Measurements from ENCODE around the gene ABCA13.

ABCA13 gene

GRCh38 chr7:48296966-48297365, 125.7 kb downstream of the ABCA13 start:
- no peak for DNase-seq (ENCODE audit: low read depth in 2 of 3, low spot score in 2 of 3)

- DNase-seq (ENCODE audit: low read depth in 2 of 3, low spot score in 2 of 3), result peak in 1 of 3 experiments; percentile 13
Observed at GRCh38 chr7:48298779-48299178, 127.5 kb downstream of the ABCA13 start.

- no peak for DNase-seq (ENCODE audit: low read depth in 2 of 3, low spot score in 2 of 3)
Observed at GRCh38 chr7:48299580-48300169, 128.4 kb downstream of the ABCA13 start.

DNA sequence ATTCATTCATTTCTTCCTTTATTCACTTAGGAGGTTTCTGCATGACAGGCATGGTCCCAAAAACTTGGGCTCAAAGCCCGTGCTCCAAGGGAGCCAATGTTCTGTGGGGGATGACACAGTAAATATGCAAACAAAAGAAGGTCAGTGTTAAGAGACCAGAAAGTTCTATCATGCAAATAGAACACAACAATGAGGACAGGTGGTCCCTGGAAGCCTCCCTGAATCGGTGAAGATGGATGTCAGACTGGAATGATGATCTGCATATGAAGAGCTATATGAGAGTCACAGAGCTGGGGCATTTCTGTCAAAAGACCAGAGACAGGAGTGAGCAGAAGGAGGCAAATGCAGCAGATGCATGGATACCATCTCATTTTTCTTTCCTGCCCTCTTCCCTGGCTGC, 129.0 kb downstream of the ABCA13 start:
- DNase-seq (ENCODE audit: low read depth in 2 of 3, low spot score in 2 of 3), result no peak

GRCh38 chr7:48301201-48301600, 129.9 kb downstream of the ABCA13 start:
- DNase-seq (ENCODE audit: low read depth in 2 of 3, low spot score in 2 of 3), result no peak

DNA sequence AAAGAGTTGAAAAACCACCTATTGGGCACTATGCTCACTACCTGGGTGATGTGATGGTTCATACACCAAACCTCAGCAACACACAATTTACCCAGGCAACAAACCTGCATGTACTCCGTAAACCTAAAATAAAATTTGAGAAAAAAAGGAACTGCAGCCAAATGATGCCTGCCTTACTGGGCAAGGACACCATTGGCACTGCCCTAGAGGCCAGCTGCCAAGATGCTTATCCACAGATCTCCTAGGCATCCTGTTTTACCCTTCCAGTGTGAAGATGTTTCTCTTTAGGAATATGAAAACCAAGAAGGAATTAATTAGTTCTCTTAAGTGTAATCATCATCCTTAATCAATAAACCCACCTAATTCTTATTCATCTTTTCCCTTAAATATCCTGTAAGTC, 133.4 kb downstream of the ABCA13 start:
- no peak for DNase-seq (ENCODE audit: low read depth in 2 of 3, low spot score in 2 of 3)

DNA sequence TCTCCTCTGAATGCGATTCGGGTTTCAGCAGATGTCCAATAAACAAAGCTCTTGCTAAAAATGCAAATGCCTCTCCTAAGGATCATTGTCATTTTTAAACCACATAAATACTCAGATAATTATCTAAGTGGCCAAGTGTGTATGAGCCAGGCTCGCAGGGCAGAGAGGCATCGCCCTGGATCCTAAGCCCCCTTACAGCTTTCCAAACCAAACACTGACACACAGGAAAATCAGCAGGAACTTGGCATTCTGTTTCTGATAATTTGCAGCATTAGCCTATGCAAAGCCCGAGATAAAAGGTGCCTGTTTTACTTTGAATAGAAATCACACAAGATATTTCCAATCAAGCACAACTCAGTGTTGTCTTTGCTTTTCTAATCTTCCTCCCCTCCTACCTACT, 134.4 kb downstream of the ABCA13 start:
- no peak for DNase-seq (ENCODE audit: low read depth in 2 of 3, low spot score in 2 of 3)

DNA sequence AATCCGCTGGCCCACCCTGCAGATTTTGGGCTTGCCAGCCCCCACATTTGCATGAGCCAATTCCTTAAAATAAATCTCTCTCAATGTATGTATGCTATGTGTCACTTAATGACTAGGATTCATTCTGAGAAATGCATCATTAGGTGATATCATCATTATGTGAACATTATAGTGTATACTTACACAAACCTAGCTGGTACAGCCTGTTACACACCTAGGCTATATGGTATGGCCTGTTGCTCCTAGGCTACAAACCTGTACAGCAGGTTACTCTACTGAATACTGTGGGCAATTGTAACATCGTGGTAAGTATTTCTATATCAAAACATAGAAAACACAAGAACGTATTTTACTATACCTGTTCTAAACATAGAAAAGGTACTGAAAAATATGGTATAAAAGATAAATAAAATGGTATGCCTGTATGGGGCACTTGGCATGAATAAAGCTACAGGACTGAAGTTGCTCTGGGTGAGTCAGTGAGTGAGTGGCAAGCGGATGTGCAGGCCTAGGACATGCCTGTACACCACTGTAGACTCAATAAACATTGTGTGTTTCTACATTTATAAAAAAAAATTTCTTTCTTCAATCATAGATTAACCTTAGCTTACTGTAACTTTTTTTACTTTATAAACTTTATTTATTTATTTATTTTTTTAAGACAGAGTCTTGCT, 135.9 kb downstream of the ABCA13 start:
- DNase-seq (ENCODE audit: low read depth in 2 of 3, low spot score in 2 of 3), result no peak

DNA sequence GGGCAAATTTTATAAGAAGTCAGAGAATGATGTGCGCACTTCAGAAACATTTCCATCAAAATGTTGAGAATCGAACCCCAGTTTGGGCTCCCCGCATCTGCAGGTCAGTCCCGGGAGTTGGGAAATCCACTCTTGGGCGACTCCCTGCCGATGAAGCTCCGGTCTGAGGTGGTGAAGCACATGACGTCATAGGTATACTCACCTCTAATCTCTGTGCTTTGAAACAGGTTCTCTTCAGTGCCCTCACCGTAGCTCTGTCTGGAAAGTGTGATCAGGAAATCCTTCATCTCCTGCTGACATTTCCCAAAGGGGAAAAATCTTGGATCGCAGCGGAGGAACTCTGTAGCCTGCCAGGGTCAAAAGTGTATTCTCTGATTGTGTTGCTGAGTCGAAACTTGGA, 138.5 kb downstream of the ABCA13 start:
- no peak for DNase-seq (ENCODE audit: low read depth in 2 of 3, low spot score in 2 of 3)

DNA sequence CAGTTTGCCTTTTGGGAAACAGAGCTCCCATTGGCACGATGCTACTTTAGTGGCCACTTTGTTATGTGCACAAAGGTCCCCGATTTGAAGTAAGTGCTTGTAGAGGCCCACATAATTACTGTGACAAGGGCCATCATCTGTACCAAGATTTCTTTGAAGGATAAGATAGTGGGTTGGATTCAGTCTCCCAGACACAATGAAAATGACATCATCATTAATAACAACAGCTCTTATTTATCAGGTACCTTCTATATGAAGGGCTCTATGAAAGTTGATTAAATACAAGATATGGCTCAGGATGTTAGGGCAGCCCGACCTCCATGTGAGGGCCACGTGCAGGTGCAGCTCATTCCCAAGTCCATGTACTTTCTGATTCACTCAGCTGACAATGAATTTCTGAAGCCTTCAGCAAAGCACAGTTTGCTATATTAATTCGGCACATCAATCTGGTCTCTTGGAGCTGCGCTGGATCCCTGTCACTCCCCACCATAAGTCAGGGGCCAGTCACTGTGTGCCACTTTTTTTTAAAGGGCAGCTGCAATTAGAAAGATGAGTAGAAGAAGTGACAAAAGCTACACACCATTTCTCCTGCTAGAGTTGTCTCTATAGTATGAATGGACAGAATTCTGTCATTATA, 140.3 kb downstream of the ABCA13 start:
- DNase-seq (ENCODE audit: low read depth in 2 of 3, low spot score in 2 of 3), result no peak

GRCh38 chr7:48312151-48312550, 140.9 kb downstream of the ABCA13 start:
- no peak for DNase-seq (ENCODE audit: low read depth in 2 of 3, low spot score in 2 of 3)

- no peak for DNase-seq (ENCODE audit: low read depth in 2 of 3, low spot score in 2 of 3)
Observed at GRCh38 chr7:48316768-48317167, 145.5 kb downstream of the ABCA13 start.

DNA sequence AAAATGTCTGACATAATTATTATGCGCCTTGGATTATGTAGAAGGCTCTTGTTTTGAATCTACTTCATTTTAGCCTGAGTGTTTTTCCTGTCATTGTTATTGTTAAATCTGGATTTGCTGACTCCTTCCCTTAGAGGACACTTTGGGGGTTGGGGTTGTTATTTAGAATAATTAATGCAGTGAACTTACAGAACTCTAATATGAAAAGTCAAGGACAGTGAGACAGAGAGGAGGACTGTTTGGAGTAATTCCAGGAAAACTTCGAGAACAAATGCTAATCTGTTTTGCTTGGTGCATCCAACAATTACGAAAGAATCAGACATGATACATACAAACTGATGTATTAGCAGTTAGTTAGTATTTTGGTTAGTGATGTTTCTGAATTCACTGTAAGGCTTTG, 146.1 kb downstream of the ABCA13 start:
- DNase-seq (ENCODE audit: low read depth in 2 of 3, low spot score in 2 of 3), result no peak

DNA sequence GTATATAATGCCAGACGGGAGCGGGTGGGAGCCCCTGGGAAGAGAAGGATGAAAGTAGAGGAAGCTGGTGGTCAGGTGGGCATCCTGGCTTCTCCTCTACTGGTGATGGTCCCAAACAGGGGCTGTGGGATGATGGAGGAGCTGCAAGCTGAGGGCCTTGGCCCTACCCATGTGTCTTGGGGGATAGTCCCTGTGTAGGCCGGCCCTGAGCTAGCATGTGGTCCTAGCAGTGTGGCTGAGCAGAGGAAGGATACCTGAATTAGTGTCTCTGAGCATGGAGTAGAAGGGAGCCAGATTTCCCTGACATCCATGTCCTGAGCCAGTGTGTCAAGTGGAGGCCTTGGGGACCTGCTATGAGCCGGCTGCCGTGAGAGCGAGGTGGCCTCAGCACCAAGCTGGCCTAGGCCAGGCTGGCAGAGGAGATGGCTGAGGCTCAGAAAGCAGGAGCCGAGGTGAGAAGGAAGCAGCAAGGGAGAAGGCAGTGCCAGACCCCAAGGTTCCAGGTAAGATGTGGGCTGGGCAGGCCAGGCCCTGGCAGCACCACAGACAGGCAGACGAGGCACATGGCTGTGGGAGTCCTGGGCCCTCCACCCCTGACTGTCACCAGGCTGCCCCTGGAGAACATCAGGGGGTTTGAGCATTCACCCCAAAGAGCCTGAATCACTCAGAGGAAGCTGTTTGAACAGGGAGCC, 150.2 kb downstream of the ABCA13 start:
- DNase-seq (ENCODE audit: low read depth in 2 of 3, low spot score in 2 of 3), result no peak

- DNase-seq (ENCODE audit: low read depth in 2 of 3, low spot score in 2 of 3), result no peak
Observed at GRCh38 chr7:48337012-48337621, 165.9 kb downstream of the ABCA13 start.

GRCh38 chr7:48337781-48338180, 166.5 kb downstream of the ABCA13 start:
- no peak for DNase-seq (ENCODE audit: low read depth in 2 of 3, low spot score in 2 of 3)

DNA sequence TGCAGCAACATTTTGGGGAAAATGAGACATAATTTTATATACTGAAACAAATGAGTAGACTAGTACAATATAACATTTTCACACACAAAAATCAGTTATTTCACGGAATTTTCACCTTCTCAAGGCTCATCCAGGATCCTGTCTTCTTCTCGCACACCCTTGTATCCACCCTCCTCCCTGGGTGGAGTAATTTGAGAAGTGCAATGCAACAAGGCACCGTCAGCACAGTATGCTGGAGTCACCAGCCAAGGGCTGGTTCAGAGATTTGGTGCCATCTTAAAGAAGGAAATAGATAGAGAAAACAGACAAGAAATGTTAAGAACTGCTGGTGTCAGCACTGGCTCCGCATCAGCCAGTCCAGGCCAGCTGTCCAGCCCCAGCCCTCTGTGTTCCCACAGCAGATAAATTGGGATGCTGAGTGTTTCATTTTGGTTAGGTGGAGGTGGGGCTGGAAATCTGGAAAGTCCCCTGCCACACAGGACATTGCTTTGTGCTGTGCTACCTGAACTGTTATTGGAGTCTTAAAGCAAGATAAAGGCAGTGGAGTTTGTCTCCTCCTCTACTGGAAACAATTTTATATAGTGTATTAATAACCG, 176.1 kb downstream of the ABCA13 start:
- DNase-seq (ENCODE audit: low read depth in 2 of 3, low spot score in 2 of 3), result no peak

- no peak for DNase-seq (ENCODE audit: low read depth in 2 of 3, low spot score in 2 of 3)
Observed at GRCh38 chr7:48350515-48350914, 179.3 kb downstream of the ABCA13 start.

DNA sequence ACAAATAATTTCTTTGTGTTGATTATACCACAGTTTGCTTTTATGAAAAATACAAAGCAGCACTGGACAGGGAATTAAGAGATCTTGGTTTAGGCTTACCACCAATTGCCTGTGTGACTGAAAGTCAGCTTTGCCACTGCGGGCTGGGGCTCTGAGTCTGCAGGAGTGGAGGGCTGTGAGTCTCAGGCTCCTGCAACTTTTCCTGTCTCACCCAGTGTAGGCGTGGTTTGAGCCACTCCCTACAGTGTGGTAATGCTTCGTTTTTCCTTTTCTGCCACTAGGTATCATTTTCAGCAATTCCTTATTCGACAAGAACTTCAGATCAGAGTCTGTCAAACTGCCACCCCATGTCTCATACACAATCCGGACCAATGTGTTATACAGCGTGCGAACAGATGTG, 180.6 kb downstream of the ABCA13 start:
- no peak for DNase-seq (ENCODE audit: low read depth in 2 of 3, low spot score in 2 of 3)

- no peak for DNase-seq (ENCODE audit: low read depth in 2 of 3, low spot score in 2 of 3)
Observed at GRCh38 chr7:48355346-48355745, 184.1 kb downstream of the ABCA13 start.

DNA sequence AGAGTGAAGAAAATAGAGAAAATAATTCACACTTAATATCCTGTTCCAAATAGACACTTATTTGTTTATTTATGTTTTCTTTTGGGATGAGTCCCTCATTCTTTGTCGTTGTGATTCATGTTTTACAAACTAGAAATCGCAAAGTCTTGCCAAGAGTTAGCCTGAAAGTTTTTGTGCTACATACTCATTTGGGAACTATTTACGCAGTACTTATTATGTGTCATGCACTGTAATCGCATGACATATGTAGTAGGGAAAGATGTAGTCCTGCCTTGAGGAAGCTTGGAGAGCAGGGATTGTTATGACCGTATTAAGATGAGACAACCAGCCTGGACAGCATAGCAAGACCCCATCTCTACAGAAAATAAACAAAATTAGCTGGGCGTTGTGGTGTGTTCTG, 189.3 kb downstream of the ABCA13 start:
- no peak for DNase-seq (ENCODE audit: low read depth in 2 of 3, low spot score in 2 of 3)

All from activated CD8-positive, alpha-beta memory T cell treated with anti-CD3 and anti-CD28 coated beads for 48 hours (primary cell).